GM21825 (cell line): ENCODE measurements around the gene JUN.

ENCODE experiments used
- ATAC-seq: cut with Tn5 transposase; IDR thresholded peaks from one replicate; pipeline ENCODE4 v1.9.1; 2021; ENCODE audit warnings: mild to moderate bottlenecking, moderate library complexity; ENCODE audit not compliant: unreplicated experiment

JUN gene

DNA sequence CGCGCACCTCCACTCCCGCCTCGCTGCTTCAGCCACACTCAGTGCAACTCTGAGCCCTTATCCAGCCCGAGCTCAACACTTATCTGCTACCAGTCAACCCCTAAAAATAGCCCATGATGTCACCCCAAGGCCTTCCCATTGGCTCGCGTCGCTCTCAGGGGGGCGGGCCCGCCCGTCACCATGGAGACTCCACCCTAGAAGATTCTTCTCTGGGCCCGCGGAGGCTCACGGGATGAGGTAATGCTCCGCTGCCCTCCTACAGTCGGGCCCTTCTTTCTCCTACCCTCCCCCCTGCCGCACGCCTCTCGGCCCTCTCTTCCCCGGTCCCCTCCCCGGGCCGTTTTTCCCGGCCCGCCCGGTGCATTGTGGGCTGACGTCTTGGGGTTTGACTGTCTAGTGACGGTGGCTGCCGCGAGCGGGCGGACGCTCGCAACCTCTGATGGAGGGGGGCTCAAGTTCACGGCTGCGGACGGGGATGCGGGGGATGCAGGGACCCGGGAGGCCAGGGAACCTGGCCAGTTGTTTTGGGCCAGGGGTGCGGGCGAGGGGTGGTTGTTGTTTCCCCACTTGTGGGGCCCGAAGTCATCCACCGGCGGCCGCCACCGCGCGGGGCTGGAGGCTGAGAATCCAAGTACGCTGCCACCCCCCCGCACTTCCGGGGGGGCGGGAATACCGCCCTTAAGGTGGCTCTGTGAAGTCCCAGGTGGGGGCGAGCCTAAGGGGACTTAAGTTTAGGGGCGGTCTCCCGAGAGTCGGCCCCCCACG lies at the start of gene JUN:
Gene JUN, minus strand, starts transcription at position 55 of the 765 bp plus-strand sequence. CDS start 977 bp downstream, outside the sequence.
- ATAC-seq = peak; percentile 74

GRCh38 chr1:58833166-58833565 lies 49.3 kb upstream of the JUN start:
- ATAC-seq = no peak

- ATAC-seq = no peak
These were observed 46.4 kb upstream of the JUN start for GRCh38 chr1:58830291-58830690.

DNA sequence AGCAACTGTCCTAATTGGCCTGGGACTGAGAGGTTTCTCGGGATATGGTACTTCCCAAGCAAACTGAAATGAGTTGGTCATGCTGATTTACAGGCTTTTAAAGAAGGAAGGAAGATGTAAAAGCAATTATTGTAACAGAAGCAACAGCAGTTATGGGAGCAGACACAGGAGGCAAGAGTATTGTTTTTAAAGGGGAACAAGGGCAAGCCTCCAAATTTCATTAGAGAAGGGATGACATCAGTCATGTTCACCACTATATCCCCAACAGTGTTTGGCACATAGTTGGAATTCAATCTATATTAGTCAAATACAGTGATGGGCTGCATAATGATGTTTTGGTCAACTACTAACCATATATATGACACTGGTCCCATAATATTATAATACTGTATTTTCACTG lies 46.0 kb upstream of the JUN start:
- ATAC-seq = no peak

GRCh38 chr1:58827298-58827697 lies 43.5 kb upstream of the JUN start:
- ATAC-seq = no peak

DNA sequence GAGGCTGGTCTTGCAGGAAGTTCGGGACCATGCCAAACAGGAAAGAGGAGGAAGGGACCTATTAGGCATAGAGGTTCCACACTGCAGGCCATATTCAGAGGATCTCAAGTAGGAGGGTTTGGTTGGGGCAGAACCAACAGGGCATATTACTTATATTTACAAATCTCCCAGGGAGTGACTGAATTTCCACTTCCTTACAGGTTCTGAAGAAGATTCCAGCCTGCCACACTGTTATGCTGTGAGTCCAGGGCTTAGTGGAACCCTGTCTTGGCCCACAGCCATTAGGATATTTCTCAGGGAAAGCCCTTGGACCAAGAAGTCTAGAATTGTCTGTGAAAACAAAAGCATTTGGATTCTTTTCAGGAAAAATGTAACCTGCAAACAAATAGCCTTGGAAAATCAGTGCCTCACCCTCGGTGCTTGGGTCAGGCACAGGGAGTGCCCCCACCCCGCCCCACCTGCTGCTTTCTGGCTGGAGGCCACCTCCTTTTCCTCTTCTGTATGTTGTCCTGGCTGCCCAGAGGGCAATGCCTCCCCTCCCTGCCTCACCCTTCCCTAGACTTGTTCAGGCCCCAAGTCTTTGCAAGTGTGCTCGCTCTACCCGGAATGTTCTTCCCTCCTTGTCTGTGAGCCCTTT lies 41.0 kb upstream of the JUN start:
- ATAC-seq = no peak

GRCh38 chr1:58823481-58824010 lies 39.7 kb upstream of the JUN start:
- no peak for ATAC-seq

GRCh38 chr1:58821309-58821708 lies 37.5 kb upstream of the JUN start:
- ATAC-seq = no peak

- no peak for ATAC-seq
These were observed 35.1 kb upstream of the JUN start for GRCh38 chr1:58818976-58819375.

DNA sequence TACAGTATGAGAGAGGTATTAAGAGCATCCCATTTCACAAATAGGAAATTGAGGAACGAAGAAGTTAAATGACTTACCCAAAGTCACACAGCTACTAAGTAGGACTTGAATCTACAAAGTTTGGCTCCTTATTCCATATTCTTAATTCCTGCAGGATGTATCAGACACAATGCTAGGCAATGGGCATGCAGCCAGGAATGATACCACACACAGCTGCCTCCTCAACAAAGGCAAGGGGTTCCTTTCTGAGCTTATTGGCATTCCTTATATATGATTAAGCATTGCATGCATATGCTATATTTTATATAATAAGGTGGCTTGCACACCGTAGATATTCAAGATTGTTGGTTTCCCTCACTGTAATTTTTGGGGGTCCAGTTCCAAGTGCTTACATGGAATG lies 34.2 kb upstream of the JUN start:
- no peak for ATAC-seq

DNA sequence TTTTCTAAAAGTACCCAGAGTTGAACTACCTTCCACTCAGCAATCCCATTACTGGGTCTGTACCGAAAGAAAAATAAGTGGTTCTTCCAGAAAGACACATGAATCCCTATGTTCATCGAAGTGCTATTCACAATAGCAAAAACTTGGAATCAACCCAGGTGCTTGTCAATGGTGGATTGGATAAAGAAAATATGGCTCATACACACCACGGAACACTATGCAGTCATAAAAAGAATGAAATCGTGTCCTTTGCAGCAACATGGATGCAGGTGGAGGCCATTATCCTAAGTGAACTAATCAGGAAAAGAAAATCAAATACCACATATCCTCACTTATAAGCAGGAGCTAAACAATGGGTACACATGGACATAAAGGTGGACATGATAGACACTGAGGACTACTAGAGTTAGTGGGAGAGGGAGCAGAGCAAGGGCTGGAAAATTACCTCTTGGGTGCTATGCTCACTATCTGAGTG lies 32.9 kb upstream of the JUN start:
- no peak for ATAC-seq

GRCh38 chr1:58816072-58816746 lies 32.4 kb upstream of the JUN start:
- peak; percentile 82 for ATAC-seq

DNA sequence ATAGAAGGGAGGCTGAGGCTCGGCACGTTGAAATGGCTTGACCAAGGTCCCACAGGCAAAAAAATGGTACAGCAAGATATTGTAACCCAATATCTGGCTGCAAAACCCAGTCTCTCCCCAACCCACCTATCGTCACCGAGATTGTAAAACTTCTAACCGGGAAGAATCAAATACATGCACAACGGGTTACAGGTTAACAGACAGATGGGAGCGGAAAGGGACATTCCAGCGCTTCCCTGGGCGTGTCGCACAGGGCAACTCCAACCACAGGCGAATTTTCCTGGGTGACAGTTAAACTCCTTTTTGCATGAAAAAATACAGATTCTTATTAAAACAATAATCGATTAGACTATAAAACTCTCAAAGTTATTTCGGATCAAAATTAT lies 31.8 kb upstream of the JUN start:
- peak; percentile 19 for ATAC-seq

DNA sequence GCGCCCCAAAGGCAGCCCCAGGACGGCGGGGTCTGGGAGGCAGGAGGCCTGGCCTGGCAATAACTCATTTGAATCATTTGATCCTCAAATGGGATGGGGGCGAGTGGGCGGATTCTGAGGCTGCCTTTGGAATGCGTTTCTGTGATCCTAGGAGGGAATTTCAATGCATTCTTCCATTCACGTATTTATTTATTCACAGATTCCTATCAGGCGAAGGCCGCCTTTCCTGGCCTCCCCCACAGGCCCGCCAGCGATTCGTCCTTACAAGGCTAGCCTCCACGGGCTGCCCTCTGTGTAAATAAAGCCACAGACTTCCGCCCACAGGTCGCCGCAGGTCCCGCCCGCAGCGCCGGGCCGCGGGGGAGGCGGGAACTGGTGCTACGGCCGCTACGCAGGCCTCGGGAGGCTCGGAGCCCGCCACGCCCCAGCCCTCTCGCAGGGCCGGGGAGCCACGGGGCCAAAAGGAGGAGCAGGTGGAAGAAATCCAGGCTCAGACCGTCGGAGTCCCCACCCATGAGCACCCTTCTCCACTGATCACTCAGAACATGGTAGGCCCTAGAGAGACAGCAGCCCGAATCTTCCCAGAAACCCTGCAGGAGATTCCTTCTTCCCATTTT lies 31.3 kb upstream of the JUN start:
- ATAC-seq = peak; percentile 49

GRCh38 chr1:58814251-58815068 lies 30.6 kb upstream of the JUN start:
- ATAC-seq = no peak

DNA sequence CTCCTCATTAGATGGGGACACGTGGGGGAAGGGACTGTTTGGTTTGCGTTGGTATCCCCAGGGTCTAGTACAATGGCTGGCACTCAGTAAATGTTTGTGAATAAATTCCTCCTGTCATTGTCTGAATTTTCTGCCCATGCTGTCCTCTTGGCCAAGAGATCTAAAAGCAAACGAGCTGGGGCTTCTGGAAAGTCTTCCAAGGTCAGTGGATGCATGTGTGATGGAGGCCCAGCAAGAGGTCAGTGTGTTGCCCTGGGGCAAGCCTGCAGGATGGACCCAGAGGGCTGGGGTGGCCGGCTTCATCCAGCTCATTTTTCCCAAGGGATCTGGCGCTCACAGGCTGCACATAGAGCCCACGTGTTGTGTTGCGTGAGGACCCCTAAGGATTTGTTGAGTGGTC lies 30.0 kb upstream of the JUN start:
- no peak for ATAC-seq

DNA sequence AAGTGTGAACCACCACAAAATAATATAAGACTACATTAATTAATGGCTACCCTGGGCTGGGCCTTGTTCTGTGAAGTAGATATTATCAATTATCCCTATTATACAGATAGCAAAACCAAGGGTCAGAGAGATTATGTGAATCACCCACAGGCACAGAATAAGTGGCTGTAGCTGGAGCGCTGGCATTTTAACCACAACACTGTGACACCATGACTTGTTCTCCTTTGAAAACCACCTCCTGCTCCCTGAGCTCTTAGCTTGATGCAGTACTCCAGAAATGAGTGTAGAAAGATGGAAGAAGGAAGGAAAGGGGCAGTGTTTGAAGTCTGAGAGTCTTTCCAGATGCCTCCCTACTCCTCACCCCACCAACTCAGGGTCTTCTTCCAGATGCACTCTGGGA lies 29.5 kb upstream of the JUN start:
- no peak for ATAC-seq

- no peak for ATAC-seq
These were observed 29.1 kb upstream of the JUN start for GRCh38 chr1:58812926-58813325.

- ATAC-seq = no peak
These were observed 28.6 kb upstream of the JUN start for GRCh38 chr1:58812468-58812867.

- no peak for ATAC-seq
These were observed 27.5 kb upstream of the JUN start for GRCh38 chr1:58811303-58811702.
